Measurements from ENCODE around the gene TMEM108. TPM values are rescaled to one million over a fixed set of nuclear protein-coding genes. Genes with fewer than 3 reads are reported as not detected.

The TMEM108 gene
- total RNA-seq, 1 donor from 2014 or later, result 1.5 TPM

DNA sequence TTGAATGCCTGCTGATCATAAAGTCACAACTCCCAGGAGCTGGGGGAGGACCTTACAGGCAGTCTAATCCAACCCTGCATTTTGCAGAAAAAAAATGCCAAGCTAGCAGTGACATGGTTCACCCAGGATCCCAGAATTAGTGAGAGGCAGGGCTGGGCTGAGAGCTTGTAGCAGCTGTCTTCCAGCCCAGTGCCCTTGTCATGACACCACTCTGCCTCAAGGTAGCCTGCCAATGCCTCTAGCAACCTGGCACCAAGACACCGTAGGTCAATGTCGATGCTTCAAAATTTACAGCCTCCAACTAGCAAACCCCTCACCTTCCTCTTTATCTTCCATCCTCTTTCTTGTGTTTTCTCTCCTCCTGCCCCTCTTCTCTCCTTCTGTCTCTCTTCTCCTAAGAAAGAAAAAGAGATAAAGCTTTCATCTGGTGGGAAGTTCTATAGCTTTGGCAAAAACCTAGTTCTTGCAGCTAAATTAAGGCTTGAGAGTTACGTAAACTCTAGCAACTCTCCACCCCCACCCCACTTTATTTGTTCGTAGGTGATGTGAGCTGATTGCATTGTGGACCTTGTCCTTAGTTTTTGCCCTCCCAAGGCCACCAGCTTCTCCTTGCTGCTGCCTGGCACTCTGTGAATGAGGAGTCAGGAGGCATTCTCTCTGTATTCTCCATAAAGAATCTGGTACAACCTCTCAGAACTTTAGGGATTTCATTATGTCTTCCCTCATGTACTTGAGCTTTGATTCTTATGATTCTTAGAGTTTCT lies 343.3 kb downstream of the TMEM108 start:
- DNase-seq (ENCODE audit: low spot score), result no peak

DNA sequence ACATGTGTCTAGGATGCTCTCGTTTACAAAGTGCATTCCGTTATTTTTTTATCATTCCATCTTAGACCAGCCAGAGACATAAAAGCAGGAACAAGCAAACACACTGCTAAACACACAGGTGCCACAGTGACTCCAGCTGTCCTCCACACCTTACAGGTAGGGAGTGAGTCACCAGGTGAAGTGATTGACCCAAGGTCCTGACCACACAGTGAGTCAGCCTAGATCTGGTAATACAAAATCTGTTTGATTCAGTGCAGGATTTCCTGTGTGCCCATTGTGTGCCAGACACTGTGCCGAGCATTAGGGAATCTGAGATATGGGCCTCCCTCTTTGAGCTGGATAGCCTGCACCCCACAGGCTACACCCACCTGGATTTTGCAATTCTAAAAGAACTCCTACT lies 345.0 kb downstream of the TMEM108 start:
- no peak for DNase-seq (ENCODE audit: low spot score)

DNA sequence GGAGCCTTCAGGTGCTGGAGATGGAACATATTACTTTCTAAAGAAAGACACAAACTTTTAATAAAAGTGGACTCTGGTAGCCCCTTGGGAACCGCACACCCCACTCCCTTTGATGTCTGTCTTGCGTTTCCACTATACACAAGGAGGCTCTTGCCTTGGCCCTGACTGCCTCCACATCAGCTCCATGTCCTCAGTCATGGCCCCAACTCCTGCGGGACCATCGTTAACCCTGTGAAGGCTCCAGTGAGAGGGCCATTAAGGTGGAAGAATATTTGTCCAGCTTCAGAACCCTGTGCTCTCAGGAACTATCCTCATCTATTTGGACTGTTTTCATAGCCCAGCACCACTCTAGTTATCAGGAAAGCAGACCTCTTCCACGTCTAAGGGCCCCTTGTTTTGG lies 345.6 kb downstream of the TMEM108 start:
- DNase-seq (ENCODE audit: low spot score), result no peak

DNA sequence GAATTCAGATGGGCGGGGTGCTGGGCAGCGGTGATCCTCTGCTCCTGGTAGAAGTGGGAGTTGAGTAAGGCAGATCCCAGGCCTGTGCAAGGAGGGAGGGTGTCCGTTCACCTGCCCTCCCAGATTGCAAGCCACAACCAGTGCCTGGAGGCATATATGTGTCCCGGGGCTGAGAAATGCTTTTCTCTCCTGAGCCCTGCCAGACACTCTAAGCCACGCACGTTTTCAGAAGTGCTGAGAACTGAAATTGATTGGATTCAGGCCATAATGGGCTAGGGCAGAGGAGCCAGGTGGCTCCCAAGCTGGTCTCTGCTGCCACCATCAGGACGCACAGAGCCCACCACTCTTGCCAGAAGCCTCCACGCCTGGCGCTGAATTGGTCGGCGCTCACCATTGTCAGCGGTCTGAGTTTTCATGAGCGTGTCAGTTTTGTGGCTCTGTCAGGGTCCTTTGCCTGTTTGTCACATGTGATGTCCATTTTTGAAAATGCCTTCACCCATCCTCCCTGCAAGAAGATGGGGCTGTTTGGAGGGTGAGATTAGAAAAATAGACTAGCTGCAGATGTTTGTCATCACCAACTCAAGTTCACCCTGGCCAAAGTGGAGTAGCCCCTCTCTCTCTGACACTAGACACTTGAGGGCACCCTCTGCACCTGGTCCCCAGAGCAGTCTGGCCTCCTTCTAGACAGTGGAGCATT lies 346.3 kb downstream of the TMEM108 start:
- no peak for DNase-seq (ENCODE audit: low spot score)

DNA sequence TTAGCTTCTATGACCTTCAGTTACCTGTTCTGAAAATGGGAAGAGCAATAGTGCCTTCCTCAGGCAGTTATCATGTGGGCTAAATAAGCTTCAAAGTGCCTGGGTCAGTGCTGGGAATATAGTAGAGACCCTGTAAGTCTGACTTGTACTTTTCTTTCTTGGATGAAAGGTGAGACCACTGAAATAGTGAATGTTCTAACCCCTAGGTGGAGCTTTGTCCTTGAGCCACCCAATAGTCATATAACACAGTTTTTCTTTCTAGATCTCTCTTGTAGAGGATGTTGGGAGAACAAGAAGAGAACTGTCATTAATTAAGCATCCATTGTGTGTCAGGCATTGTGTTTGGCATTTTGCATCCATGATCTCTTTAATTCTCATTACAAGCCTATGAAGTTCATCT lies 348.7 kb downstream of the TMEM108 start:
- DNase-seq (ENCODE audit: low spot score), result no peak

DNA sequence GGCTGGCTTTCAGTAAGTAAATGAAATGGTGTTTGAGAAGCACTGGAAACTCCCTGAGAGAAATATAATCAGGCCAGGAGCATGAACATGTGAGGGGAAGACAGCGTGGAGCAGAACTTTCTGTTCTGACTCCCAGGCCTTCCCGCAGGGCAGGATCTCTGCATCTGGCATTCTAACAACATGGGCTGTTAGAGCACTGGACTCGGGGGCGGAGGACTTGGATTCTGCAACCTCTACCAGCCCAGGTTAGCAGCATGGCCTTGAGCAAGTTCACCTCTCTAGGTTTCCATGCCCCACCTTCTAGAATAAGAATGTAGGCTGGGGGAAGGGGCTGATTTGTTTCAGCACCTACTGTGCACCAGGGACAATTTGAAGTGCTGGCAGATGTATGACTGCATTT lies 349.1 kb downstream of the TMEM108 start:
- DNase-seq (ENCODE audit: low spot score), result no peak

DNA sequence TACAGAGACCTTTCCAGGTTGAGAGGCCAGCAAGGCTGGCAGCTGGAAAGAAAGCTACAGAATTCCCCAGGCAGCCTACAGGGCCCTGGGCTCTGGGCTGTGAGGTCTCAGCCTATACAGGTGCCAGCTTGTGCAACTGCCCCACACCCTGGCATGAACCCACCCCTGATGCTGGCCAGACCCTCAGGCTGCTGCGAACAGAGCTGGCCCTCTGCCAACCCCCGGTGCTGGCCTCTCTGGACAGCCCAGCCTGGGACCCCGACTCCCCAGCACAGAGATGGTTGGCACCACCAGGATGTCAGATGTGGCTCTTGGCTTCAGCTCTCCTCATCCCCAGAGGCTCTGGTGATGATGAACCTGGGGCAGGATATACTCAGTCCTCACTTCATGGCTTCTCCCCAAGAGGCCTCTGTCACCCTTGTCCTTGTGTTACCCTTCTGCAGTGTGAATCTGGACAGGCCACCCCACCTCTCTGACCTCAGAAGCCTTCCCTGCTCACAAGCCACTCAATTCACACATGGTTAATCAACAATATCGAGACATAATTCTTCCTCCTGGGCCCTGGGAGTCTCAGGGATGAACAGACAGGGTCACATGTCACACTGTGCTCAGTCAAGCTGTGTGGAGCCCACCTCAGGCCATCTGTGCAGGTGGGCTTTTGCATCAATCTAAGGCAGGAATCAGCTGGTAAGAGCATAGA lies 350.7 kb downstream of the TMEM108 start:
- DNase-seq (ENCODE audit: low spot score), result no peak

DNA sequence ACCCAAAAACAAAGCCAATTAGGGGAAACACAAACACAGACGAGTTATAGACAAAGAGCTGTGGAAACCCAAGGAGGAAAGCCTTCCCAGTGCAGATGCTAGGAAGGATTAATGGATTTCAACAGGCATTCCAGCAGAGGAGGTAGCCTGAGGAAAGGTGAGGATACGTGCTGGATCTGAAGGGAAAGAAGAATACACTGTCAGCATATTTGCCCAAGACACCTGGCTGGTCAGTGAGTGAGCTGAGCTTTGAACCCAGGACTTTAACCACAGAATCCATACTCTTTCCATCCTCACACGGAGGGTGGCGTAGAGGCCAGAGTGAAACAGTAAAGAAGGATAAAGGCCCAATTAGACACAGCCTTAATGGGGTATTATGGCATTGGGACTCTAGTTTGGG lies 352.5 kb downstream of the TMEM108 start:
- DNase-seq (ENCODE audit: low spot score), result peak; percentile 28

DNA sequence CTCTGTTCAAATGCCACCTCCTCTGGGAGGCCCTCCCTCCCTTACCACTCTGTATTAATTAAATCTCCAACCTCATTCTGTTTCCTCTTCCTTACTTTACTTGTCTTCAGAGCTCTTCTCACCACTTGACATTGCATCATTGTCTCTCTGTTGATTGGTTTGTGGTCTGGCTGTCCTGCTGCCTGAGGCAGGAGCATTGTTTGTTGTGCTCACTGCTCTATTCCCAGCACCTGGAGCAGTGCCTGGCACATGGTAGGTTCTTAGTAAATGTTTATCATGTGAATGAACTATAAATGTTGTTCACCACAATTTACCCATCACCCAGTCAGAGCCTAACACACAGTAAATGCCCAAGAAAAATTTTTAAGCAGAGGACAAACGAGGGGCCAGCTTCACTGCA lies 355.0 kb downstream of the TMEM108 start:
- DNase-seq (ENCODE audit: low spot score), result peak; percentile 35

DNA sequence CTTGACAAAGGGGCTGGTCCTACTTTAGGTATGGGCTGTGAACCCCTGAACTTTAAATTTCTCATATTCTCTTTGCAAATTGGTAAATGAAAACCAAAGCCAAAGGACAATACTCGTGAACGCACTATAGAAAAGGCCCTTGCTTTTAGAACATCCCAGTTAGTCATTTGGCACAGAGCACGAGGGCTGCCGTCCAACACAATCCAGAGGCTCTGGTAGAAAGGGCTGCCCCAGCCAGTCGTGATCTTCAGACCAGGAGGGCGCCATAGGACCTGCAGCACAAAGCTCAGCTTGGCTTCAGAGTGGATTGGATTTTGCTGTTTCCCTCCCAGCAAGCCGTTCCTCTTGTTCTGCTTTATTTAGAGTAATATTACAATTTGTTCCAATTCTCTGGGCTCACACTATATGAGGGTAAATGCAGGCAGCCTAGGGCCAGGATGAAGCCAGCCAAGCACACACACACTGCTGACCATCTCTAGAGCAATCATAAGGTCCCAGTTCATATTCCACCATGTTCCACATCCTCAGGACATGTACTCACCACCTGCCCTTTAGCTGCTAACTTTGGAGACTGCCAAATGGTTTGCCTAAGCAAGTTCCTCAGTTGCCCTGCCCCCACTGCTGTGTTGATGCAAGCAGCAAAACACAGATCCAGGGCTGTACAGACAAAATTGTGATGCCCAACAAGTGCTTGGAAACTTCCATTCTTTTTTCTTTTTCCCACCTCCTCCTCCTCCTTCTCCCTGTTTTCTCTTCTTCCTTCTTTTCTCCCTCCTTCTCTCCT lies 355.7 kb downstream of the TMEM108 start:
- DNase-seq (ENCODE audit: low spot score), result peak; percentile 35

DNA sequence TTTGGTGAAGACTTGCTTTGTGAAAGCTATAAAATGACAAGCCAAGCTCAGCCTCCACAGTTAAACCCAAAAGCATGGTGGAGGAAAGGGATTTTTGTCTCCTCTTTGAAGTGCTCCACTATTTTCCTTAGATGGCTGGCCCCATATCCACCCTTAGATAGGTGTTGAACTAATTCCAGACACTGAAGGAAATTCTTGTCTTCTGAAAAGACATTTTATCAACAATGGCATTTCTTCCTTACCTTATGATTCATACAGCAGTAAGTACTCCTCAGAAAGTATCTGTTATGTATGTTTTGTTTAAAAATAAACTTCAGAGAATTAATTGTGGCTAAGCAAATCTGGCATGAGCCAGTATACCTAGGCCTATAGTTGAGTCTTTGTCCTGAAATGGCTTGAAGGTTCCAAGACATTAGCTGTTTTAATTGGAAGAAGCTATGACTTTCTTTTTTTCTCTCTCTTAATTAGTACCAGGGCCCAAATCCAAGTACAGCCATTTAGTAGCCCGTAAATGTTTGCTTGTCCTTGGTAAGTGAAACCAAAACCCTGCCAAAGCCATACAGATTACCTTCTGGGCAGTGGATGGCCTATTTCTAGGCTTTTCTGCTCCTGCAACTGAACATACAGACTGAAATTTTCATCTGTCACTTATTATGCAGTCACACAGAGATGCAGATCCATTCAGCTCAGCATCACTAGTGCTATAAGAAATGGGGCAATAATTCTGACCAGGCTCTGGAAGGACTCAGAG lies 356.5 kb downstream of the TMEM108 start:
- no peak for DNase-seq (ENCODE audit: low spot score)

DNA sequence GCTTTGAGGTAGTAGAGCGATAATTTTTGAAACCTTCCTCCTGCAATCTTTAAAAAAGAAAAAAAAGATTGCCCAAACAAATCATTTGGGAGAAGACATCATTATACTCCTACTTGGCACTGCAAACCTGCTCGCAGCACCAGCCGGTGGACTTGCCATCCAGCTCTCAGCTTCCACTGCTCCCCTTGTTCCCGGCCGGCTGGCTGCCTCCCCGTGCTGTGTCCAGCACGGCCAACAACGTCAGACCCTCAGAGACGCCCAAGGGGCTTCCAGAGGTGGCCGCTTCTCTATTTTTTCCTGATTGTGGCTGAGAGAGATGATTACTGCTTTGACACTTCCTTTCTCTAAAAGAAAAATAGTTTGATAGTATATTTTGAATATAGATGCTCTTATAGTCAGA lies 358.7 kb downstream of the TMEM108 start:
- peak; percentile 71 for DNase-seq (ENCODE audit: low spot score)

DNA sequence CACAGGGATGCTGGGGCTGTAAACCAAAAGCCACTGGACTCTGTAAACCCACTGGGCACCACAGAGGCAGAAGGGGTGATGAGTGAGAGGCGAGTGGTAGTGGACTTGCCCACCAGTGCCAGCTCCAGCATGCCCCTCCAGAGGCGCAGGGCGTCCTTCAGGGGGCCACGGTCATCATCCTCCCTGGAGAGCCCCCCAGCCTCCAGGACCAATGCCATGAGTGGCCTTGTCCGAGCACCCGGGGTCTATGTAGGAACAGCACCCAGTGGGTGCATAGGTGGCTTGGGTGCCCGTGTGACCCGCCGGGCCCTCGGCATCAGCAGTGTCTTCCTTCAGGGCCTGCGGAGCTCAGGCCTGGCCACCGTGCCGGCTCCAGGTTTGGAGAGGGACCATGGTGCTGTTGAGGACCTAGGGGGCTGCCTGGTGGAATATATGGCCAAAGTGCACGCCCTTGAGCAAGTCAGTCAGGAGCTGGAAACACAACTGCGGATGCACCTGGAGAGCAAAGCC lies 361.9 kb downstream of the TMEM108 start, which contains the start of gene BFSP2:
BFSP2 (plus strand) TSS at position 51 of the 510 bp plus-strand sequence; CDS start at position 79, 28 bp downstream.
- no peak for DNase-seq (ENCODE audit: low spot score)

DNA sequence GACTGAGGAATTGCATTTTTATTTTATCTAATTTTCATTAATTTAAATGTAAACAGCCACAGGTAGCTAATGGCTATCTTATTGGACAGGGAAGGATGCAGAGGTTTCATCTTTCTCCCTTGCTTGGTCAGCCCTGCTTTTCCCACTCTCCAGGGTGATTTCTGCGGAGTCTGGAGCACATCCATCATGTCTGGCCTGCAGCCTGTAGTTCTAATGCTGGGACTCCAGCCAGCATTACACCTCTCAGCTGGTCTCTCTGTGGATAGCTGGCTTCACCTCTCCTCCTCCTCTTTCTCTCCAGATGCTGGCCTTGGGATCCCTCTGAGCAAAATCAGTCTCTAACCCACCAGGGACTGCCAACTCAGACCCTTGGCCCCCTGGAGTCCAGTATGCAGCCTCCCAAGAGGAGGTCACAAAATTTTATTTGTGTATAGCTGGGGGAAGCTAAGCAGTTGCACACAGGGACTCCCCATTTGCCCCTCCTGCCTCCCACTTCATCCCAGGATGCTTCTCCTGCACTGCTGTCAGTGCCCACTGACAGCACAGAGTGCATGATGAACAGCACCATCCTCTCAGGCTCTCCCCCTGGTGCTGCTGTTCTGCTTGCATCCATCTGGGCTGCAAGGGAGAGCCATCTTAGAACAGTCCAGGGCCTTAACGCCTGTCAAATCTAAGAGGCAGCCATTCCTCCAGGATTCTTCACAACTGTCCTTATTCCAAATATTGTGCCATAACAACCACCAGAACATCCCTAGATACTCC lies 363.4 kb downstream of the TMEM108 start:
- no peak for DNase-seq (ENCODE audit: low spot score)

DNA sequence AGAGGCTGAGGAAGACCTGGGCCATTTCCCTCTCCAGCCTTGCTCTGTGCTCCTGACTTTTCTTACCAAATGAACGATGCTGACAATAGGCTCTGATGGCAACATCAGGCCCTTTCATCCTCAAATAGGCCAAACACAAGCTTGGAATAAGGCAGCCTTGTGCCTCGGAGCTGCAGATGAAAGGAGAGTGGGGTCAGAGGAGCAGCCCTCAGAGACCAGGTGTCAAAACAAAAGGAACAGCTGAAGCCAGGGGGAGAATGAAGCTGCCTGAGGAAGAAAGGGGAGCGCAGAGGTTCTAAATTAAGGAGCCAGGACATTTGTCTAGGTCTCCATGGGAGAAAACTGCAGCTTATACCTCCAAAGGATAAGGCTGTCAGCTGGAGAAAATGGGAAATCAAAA lies 366.7 kb downstream of the TMEM108 start:
- peak; percentile 3 for DNase-seq (ENCODE audit: low spot score)

DNA sequence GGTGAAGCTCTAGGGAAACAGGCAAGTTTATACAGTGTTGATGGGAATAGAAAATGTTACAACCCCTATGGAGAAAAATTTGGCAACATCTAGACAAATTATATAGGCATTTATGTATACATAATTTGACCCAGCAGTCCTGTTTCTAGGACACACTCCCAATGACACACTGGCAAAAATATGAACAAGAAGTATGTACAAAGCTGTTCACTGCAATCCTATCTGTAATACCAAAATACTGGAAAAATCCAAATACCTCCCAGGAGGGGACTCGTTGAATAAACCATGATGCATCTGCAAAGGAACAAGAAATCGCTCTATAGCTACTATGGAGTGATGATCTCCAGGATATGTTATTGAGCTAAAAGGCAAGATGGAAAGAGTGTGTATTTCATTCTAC lies 370.2 kb downstream of the TMEM108 start:
- no peak for DNase-seq (ENCODE audit: low spot score)

DNA sequence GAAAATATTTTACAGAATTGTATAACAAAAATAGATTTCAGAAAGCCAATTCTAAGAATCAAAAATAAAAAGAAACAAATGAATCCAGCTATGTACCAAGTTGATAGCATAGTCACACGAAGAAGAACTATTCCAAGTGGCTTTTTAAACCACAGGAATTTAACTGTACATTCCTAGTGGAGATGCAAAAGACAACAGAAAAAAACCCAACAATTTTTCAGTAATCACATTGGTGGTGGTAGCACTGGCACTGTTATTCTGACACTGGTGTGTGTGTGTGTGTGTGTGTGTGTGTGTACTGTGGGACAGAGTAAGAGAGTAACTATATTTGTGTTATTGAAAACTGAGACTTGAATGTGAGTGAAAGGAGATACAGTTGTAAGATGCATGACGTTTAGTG lies 370.8 kb downstream of the TMEM108 start:
- no peak for DNase-seq (ENCODE audit: low spot score)

DNA sequence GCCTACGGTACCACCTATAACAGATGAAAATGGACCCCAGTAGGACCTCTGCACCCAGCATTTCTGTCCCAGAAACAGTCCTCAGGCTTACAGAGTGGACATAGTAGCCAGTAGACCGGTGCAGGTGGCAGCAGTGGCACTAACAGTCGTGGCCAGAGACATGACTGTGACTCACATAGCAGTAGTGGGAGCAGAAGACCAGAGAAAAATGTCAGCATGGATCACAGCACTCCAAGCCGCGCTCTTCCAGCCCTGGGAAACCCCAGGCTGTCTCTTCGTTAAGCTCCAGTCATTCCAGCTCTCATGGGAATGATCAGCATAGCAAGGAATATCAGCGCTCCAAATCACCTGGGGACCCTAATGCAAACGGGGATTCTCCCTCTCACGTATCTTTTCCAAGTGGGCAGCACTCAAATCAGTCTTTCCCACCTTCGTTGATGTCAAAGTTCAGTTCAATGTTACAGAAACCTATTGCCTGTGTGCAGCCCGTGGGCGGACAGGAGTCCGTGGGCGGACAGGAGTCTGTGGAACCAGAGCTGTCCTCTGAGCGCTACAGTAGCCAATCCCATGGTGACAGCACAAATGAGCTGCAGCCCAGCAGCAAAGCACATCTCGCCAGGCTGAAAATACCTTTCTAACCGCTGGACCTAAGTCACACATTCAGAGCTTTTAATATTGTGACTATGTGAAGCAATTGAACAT lies 372.2 kb downstream of the TMEM108 start:
- DNase-seq (ENCODE audit: low spot score), result peak; percentile 30
